MM.1S (cell line): Measurements from ENCODE around the gene MRPL20.

Source experiments
- CTCF ChIP-seq: fragments of 300-600 bp; sonication (generic); IDR thresholded peaks from 2 replicates; pipeline ENCODE4 v1.5.1; 2016; ENCODE audit warnings: antibody characterized with exemption, low read length, mixed read lengths
- EZH2 ChIP-seq: fragments of 300-600 bp; sonication (generic); optimal IDR thresholded peaks from 2 replicates; pipeline ENCODE3; 2017; ENCODE audit warnings: low read depth, mild to moderate bottlenecking, antibody characterized with exemption, low read length, mixed read lengths

- no peak for TF ChIP-seq CTCF
- no peak for TF ChIP-seq EZH2
Observed at GRCh38 chr1:1374589-1374928, 32.5 kb downstream of the MRPL20 start.
